ENCODE data around the gene UTS2B. TPM values are rescaled to one million over a fixed set of nuclear protein-coding genes. Genes with fewer than 3 reads are reported as not detected.

UTS2B gene, protein sequence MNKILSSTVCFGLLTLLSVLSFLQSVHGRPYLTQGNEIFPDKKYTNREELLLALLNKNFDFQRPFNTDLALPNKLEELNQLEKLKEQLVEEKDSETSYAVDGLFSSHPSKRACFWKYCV
- polyA plus RNA-seq (2011; rRNA removed) (0.40 and 0.54 TPM in 2 replicates), polyA minus RNA-seq (2011; rRNA and poly(A)+ RNA removed) (0.14 and 0.21 TPM in 2 replicates)

DNA sequence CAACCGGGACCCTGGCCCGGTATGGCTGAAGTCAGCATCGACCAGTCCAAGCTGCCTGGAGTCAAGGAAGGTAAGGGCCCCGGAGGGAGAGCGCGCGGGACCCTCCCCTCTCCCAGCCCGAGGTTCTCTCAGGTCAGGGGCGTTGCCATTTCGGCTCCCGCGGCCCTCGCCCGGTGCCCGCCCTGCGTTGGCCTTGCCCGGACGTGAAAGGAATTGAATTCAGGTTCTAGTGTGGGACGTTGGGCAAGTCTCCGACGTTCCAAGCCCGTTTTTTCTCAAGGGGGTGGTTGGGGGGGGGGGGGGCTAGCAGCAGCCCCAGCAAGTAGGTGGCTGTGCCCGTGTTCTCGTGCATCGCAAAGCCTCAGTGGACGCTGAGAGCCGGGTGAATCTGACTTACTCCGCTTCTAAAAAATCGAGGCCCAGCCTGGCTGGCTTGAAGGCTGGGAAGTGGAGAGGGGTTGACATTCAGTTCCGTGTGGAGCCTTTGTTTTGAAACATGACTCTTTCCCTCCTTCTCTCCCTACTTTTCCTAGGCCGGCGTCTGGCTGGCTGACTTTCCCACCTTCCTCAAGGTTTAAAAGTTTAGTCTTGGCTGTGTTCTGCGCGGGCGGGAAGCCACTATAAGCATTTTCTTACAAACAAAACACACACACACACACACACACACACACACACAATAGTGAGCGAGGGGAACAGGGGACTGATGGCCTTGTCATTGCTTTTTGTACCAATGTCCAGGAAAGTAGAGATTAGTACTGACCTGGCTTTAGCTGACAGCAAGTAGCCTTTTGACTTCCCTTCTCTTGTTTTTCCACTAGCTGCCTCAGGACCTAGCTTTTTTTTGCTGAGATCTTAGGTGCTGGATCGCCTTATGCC is at the start of gene UTS2B:
Gene UTS2B (minus strand): TSS at position 873 of the 876 bp plus-strand sequence. CDS start 48,337 bp downstream, outside the sequence.
- CTCF ChIA-PET, result no interaction called here

DNA sequence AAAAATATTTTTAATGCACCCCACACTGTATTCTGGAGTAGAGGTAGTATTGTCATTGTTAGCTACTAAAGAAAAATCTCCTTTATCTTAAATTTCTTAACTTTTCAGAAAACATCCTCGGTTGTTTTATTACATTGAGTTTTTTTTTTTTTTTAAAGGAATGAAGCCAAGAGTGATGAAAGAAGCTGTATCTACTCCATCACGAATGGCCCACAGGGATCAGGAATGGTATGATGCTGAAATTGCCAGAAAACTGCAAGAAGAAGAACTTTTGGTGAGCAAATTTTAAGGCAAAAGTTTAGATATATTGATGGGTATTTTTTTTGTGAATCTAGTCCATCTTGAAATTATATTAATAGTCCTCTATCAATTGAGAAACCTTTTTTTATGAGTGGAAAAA is 49.7 kb upstream of the UTS2B start:
- no peak for DNase-seq (ENCODE audit: low read depth)
- Histone ChIP-seq H3K27me3 (ENCODE audit: control insufficient read depth, insufficient read depth, low read length) (no peaks in the 10 kb centered on the region), H3K4me3 (ENCODE audit: low read depth, low read length) (no peak overlapping the region), H3K36me3 (ENCODE audit: control insufficient read depth, insufficient read depth, low read length) (peaks cover 6% of the 10 kb centered on the region; the same call in 1 of the 2 replicates)
- CTCF ChIA-PET, result no interaction called here
- POLR2A ChIA-PET, result no interaction called here
- TF ChIP-seq, protein P1, sequence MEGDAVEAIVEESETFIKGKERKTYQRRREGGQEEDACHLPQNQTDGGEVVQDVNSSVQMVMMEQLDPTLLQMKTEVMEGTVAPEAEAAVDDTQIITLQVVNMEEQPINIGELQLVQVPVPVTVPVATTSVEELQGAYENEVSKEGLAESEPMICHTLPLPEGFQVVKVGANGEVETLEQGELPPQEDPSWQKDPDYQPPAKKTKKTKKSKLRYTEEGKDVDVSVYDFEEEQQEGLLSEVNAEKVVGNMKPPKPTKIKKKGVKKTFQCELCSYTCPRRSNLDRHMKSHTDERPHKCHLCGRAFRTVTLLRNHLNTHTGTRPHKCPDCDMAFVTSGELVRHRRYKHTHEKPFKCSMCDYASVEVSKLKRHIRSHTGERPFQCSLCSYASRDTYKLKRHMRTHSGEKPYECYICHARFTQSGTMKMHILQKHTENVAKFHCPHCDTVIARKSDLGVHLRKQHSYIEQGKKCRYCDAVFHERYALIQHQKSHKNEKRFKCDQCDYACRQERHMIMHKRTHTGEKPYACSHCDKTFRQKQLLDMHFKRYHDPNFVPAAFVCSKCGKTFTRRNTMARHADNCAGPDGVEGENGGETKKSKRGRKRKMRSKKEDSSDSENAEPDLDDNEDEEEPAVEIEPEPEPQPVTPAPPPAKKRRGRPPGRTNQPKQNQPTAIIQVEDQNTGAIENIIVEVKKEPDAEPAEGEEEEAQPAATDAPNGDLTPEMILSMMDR (IDR thresholded peaks at IDR 0.05; ENCODE audit: insufficient read depth, low read depth, low read length), result no peak

More for the DNA sequence above, at the start of gene UTS2B:
- DNase-seq (ENCODE audit: low read depth), result no peak
- TF ChIP-seq, protein P1 (IDR thresholded peaks at IDR 0.05; ENCODE audit: insufficient read depth, low read depth, low read length), result no peak
- H3K4me3 ChIP-seq (ENCODE audit: low read depth, low read length), result peak within 1 kb of the TSS; percentile 84
- no peaks in the 10 kb centered on the region for H3K27me3 ChIP-seq (ENCODE audit: control insufficient read depth, insufficient read depth, low read length)
- no peaks in the 10 kb centered on the region for H3K36me3 ChIP-seq (ENCODE audit: control insufficient read depth, insufficient read depth, low read length)
- POLR2A ChIA-PET, result no interaction called here

DNA sequence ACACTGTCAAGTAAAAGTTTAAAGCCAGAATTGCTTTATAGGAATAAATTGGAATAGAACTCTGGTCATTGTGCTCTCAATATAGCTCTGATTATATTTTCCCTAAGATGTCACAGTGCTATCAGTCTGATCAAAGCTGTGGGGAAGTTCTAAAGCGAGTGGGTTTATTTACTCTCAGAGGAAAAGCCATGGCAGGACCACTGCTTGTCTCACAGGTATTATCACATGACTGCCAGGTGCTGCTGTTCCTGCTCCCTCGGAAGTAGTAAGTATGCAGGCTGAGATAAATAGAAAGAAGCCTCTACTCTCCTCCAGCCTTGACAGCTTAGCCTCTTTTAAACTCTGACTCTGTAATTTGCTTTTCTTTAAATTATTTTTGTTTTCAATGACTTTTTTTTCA is 49.1 kb upstream of the UTS2B start:
- POLR2A ChIA-PET, result no interaction called here
- CTCF ChIA-PET, result no interaction called here
- peaks cover 6% of the 10 kb centered on the region; the same call in 1 of the 2 replicates for H3K36me3 ChIP-seq (ENCODE audit: control insufficient read depth, insufficient read depth, low read length)
- H3K4me3 ChIP-seq (ENCODE audit: low read depth, low read length), result no peak overlapping the region
- no peak for DNase-seq (ENCODE audit: low read depth)
- no peaks in the 10 kb centered on the region for H3K27me3 ChIP-seq (ENCODE audit: control insufficient read depth, insufficient read depth, low read length)
- TF ChIP-seq, protein P1 (IDR thresholded peaks at IDR 0.05; ENCODE audit: insufficient read depth, low read depth, low read length), result no peak

DNA sequence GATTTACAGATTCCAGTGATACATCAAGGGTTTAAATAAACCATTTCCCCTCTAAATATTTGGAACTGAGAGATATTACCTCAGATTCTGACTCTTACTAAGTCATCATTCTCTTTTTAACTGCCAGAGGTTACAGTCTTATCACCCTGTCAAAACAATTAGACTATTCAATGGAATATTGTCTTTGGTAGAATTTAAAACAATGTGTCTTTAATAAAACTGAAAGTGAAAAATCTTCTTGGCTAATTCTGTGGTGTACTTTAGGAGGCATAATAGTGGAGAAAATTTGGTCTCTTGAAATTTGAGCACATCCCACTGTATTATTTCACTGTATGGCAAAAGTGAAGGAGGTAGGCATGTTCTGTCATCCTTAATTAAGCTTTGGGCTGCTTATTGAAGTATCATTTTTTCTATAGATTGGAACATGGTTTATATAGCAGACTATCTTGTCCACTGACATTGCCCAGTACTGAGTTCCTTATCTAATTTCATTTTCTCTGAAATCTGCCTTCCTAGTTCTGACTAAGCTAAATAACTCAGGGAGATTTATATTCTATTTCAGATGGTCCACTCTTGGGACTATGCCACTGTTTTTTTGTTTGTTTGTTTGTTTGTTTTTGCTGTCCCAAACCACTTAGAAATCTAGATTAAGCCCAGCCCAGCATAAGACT is 48.0 kb upstream of the UTS2B start:
- H3K36me3 ChIP-seq (ENCODE audit: control insufficient read depth, insufficient read depth, low read length), result peaks cover 6% of the 10 kb centered on the region; the same call in 1 of the 2 replicates
- ChIA-PET POLR2A (no interaction called here), CTCF (interaction anchor here (1.9 kb wide), 1 partner anchor 19 kb away, joined by 4 read pairs; no protein-coding TSS in a partner anchor)
- TF ChIP-seq, protein P1 (IDR thresholded peaks at IDR 0.05; ENCODE audit: insufficient read depth, low read depth, low read length), result no peak
- no peak overlapping the region for H3K4me3 ChIP-seq (ENCODE audit: low read depth, low read length)
- no peaks in the 10 kb centered on the region for H3K27me3 ChIP-seq (ENCODE audit: control insufficient read depth, insufficient read depth, low read length)
- no peak for DNase-seq (ENCODE audit: low read depth)
